GM23338 (cell line): ENCODE data around the gene DGLUCY. TPM values are rescaled to one million over a fixed set of nuclear protein-coding genes. Genes with fewer than 3 reads are reported as not detected.
"Not testable (repeated sequence)": the region's sequence is repeated elsewhere in the genome, so short reads cannot be mapped to it uniquely, and the experiment has no call there.

Source experiments
- ATAC-seq: fragments of 200-7000 bp; cut with Tn5 transposase; 3 replicates; pipeline ENCODE4 v1.9.1; 2020
- DNase-seq: peaks from one replicate; pipeline ENCODE4 v3.0.0-alpha.2; 2015; ENCODE audit warnings: low spot score
- H2AFZ ChIP-seq: fragments of 200-600 bp; sonication (generic); 2 replicates; pipeline ENCODE4 v1.8.0; 2016; ENCODE audit warnings: antibody characterized with exemption, mild to moderate bottlenecking, moderate library complexity
- H3F3A ChIP-seq: fragments of 200-600 bp; sonication (generic); replicated peaks from 2 replicates; pipeline ENCODE4 v1.8.0; 2017; ENCODE audit warnings: antibody characterized with exemption, mixed run types, low read depth
- H3K27ac ChIP-seq: fragments of 200-600 bp; sonication (generic); 2 replicates; pipeline ENCODE4 v1.6.1; 2016; ENCODE audit warnings: low read depth
- H3K27me3 ChIP-seq: fragments of 200-600 bp; sonication (generic); 2 replicates; pipeline ENCODE4 v1.8.0; 2016; ENCODE audit warnings: mild to moderate bottlenecking, mixed run types, moderate library complexity; ENCODE audit not compliant: insufficient read depth
- H3K36me3 ChIP-seq: fragments of 200-600 bp; sonication (generic); 2 replicates; pipeline ENCODE4 v1.8.0; 2016; ENCODE audit warnings: mild to moderate bottlenecking; ENCODE audit not compliant: insufficient read depth
- H3K4me1 ChIP-seq: fragments of 200-600 bp; sonication (generic); 2 replicates; pipeline ENCODE4 v1.8.0; 2016; ENCODE audit warnings: mild to moderate bottlenecking, moderate library complexity; ENCODE audit not compliant: insufficient read depth
- H3K4me2 ChIP-seq: fragments of 200-600 bp; sonication (generic); 2 replicates; pipeline ENCODE4 v1.7.1; 2017; ENCODE audit warnings: mixed run types
- H3K4me3 ChIP-seq: fragments of 200-600 bp; sonication (generic); 2 replicates; pipeline ENCODE4 v1.6.1; 2016; ENCODE audit warnings: mixed run types
- H3K79me2 ChIP-seq: fragments of 200-600 bp; sonication (generic); replicated peaks from 2 replicates; pipeline ENCODE4 v1.8.0; 2017; ENCODE audit warnings: mild to moderate bottlenecking; ENCODE audit not compliant: insufficient read depth
- H3K9me2 ChIP-seq: fragments of 200-600 bp; sonication (generic); 2 replicates; pipeline ENCODE4 v1.8.0; 2017; ENCODE audit not compliant: insufficient read depth
- H4K20me1 ChIP-seq: fragments of 200-600 bp; sonication (generic); replicated peaks from 2 replicates; pipeline ENCODE4 v1.8.0; 2017; ENCODE audit warnings: mild to moderate bottlenecking; ENCODE audit not compliant: insufficient read depth
- H3K27ac Mint-ChIP-seq: 2 replicates; pipeline ENCODE4 v1.8.0; 2020; ENCODE audit warnings: inconsistent platforms, mild to moderate bottlenecking, moderate library complexity, mixed read lengths
- H3K27me3 Mint-ChIP-seq: 3 replicates; pipeline ENCODE4 v1.8.0; 2022; ENCODE audit warnings: low read depth, mild to moderate bottlenecking, moderate library complexity, mixed read lengths, inconsistent platforms; ENCODE audit not compliant: insufficient read depth, poor library complexity
- H3K36me3 Mint-ChIP-seq: 3 replicates; pipeline ENCODE4 v1.8.0; 2021; ENCODE audit warnings: low read depth, mild to moderate bottlenecking, inconsistent platforms, moderate library complexity, mixed read lengths
- H3K4me1 Mint-ChIP-seq: 3 replicates; pipeline ENCODE4 v1.8.0; 2020; ENCODE audit warnings: mild to moderate bottlenecking, inconsistent platforms, mixed read lengths
- H3K4me3 Mint-ChIP-seq: 3 replicates; pipeline ENCODE4 v1.8.0; 2021; ENCODE audit warnings: moderate library complexity, mild to moderate bottlenecking, inconsistent platforms, mixed read lengths
- H3K9me3 Mint-ChIP-seq: 3 replicates; pipeline ENCODE4 v1.8.0; 2020; ENCODE audit warnings: moderate library complexity, mild to moderate bottlenecking, inconsistent platforms, mixed read lengths
- CREB1 ChIP-seq: fragments of 250-450 bp; sonication (Bioruptor Pico); IDR thresholded peaks from 2 replicates; pipeline ENCODE4 v1.5.0; 2020; ENCODE audit warnings: low read depth, mild to moderate bottlenecking, moderate library complexity
- CTCF ChIP-seq, 2 experiments: fragments of 200-600 bp in 1 of 2; sonication (generic) in 1 of 2; conservative IDR thresholded peaks; 2 replicates each; pipeline versions ENCODE4 v1.5.1 to v1.6.1; 2016 to 2017; ENCODE audit warnings: antibody characterized with exemption in 2 of 2, low read depth in 2 of 2, mild to moderate bottlenecking in 2 of 2, moderate library complexity in 1 of 2
- EZH2 ChIP-seq: fragments of 200-600 bp; sonication (generic); IDR thresholded peaks from one replicate; pipeline ENCODE4 v1.8.0; 2017; ENCODE audit warnings: antibody characterized with exemption, mild to moderate bottlenecking, low read depth; ENCODE audit not compliant: unreplicated experiment
- EZH2phosphoT487 ChIP-seq: fragments of 200-600 bp; sonication (generic); IDR thresholded peaks from one replicate; pipeline ENCODE4 v1.8.1; 2018; ENCODE audit warnings: antibody characterized with exemption; ENCODE audit not compliant: unreplicated experiment
- JUNB ChIP-seq: IDR thresholded peaks from one replicate; pipeline ENCODE4 v1.6.1; 2016; ENCODE audit warnings: antibody characterized with exemption; ENCODE audit not compliant: unreplicated experiment
- NANOG ChIP-seq: IDR thresholded peaks from 2 replicates; pipeline ENCODE4 v1.6.1; 2016; ENCODE audit warnings: antibody characterized with exemption, borderline replicate concordance
- POLR2AphosphoS5 ChIP-seq: IDR thresholded peaks from 2 replicates; pipeline ENCODE4 v1.6.1; 2016; ENCODE audit warnings: antibody characterized with exemption, low read depth
- STAT1 ChIP-seq: IDR thresholded peaks from one replicate; pipeline ENCODE4 v1.6.1; 2016; ENCODE audit warnings: antibody characterized with exemption; ENCODE audit not compliant: unreplicated experiment
- ZNF114 ChIP-seq: fragments of 250-450 bp; sonication (Bioruptor Pico); IDR thresholded peaks from 2 replicates; pipeline ENCODE4 v1.5.0; 2020; ENCODE audit warnings: mild to moderate bottlenecking, moderate library complexity
- ZNF331 ChIP-seq: fragments of 250-450 bp; sonication (Bioruptor Pico); IDR thresholded peaks from 2 replicates; pipeline ENCODE4 v1.5.0; 2020; ENCODE audit warnings: low read depth, mild to moderate bottlenecking, moderate library complexity
- polyA plus RNA-seq: library from polyadenylated mRNA; unstranded; fragments of >200 nt; fragmentation: Nextera tagmentation; extraction: Ambion mirVana; gene quantifications from 2 replicates; pipeline ENCODE4 v1.2.1, GENCODE V29; 2016
- total RNA-seq: library from RNA; depleted of rRNA; stranded (reverse); fragments of >200 nt; shearing (Covaris generic); gene quantifications from 2 replicates; pipeline ENCODE4 v1.2.3, GENCODE V29; 2014
- TF ChIP-seq, protein P1 (sequence below): fragments of 250-450 bp; sonication (Bioruptor Pico); IDR thresholded peaks from 2 replicates; pipeline ENCODE4 v1.5.0; 2020; ENCODE audit warnings: mild to moderate bottlenecking, moderate library complexity
- TF ChIP-seq, protein P2 (sequence below): IDR thresholded peaks from one replicate; pipeline ENCODE4 v1.6.1; 2018; ENCODE audit warnings: antibody characterized with exemption; ENCODE audit not compliant: unreplicated experiment

DGLUCY gene
- total and polyA plus RNA-seq, 2 experiments from 2014 or later = 14.6 to 31.6 TPM

GRCh38 chr14:91092073-91092472 is 21.8 kb upstream of the DGLUCY start:
- no peaks in the 10 kb centered on the region for H3K36me3 Mint-ChIP-seq
- no peaks in the 10 kb centered on the region for H3F3A ChIP-seq
- peaks cover 2% of the 10 kb centered on the region for H3K27me3 Mint-ChIP-seq
- H3K27ac Mint-ChIP-seq = no peak overlapping the region
- no peaks in the 10 kb centered on the region for H4K20me1 ChIP-seq
- no peak overlapping the region for H3K4me3 Mint-ChIP-seq
- H3K9me3 Mint-ChIP-seq = no peaks in the 10 kb centered on the region
- TF ChIP-seq POLR2AphosphoS5 (no peak), JUNB (no peak), EZH2 (no peak), EZH2phosphoT487 (no peak), CREB1 (no peak), CTCF (conservative IDR thresholded peaks at IDR 0.05; ENCODE audit: low read depth in 2 of 2) (no peak), STAT1 (no peak), ZNF114 (CRISPR knock-in tag) (no peak), ZNF331 (no peak), NANOG (no peak)
- TF ChIP-seq, protein P1, sequence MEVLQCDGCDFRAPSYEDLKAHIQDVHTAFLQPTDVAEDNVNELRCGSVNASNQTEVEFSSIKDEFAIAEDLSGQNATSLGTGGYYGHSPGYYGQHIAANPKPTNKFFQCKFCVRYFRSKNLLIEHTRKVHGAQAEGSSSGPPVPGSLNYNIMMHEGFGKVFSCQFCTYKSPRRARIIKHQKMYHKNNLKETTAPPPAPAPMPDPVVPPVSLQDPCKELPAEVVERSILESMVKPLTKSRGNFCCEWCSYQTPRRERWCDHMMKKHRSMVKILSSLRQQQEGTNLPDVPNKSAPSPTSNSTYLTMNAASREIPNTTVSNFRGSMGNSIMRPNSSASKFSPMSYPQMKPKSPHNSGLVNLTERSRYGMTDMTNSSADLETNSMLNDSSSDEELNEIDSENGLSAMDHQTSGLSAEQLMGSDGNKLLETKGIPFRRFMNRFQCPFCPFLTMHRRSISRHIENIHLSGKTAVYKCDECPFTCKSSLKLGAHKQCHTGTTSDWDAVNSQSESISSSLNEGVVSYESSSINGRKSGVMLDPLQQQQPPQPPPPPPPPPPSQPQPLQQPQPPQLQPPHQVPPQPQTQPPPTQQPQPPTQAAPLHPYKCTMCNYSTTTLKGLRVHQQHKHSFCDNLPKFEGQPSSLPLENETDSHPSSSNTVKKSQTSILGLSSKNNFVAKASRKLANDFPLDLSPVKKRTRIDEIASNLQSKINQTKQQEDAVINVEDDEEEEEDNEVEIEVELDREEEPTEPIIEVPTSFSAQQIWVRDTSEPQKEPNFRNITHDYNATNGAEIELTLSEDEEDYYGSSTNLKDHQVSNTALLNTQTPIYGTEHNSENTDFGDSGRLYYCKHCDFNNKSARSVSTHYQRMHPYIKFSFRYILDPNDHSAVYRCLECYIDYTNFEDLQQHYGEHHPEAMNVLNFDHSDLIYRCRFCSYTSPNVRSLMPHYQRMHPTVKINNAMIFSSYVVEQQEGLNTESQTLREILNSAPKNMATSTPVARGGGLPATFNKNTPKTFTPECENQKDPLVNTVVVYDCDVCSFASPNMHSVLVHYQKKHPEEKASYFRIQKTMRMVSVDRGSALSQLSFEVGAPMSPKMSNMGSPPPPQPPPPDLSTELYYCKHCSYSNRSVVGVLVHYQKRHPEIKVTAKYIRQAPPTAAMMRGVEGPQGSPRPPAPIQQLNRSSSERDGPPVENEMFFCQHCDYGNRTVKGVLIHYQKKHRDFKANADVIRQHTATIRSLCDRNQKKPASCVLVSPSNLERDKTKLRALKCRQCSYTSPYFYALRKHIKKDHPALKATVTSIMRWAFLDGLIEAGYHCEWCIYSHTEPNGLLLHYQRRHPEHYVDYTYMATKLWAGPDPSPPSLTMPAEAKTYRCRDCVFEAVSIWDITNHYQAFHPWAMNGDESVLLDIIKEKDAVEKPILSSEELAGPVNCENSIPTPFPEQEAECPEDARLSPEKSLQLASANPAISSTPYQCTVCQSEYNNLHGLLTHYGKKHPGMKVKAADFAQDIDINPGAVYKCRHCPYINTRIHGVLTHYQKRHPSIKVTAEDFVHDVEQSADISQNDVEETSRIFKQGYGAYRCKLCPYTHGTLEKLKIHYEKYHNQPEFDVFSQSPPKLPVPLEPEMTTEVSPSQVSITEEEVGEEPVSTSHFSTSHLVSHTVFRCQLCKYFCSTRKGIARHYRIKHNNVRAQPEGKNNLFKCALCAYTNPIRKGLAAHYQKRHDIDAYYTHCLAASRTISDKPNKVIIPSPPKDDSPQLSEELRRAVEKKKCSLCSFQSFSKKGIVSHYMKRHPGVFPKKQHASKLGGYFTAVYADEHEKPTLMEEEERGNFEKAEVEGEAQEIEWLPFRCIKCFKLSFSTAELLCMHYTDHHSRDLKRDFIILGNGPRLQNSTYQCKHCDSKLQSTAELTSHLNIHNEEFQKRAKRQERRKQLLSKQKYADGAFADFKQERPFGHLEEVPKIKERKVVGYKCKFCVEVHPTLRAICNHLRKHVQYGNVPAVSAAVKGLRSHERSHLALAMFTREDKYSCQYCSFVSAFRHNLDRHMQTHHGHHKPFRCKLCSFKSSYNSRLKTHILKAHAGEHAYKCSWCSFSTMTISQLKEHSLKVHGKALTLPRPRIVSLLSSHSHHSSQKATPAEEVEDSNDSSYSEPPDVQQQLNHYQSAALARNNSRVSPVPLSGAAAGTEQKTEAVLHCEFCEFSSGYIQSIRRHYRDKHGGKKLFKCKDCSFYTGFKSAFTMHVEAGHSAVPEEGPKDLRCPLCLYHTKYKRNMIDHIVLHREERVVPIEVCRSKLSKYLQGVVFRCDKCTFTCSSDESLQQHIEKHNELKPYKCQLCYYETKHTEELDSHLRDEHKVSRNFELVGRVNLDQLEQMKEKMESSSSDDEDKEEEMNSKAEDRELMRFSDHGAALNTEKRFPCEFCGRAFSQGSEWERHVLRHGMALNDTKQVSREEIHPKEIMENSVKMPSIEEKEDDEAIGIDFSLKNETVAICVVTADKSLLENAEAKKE = no peak
- TF ChIP-seq, protein P2, sequence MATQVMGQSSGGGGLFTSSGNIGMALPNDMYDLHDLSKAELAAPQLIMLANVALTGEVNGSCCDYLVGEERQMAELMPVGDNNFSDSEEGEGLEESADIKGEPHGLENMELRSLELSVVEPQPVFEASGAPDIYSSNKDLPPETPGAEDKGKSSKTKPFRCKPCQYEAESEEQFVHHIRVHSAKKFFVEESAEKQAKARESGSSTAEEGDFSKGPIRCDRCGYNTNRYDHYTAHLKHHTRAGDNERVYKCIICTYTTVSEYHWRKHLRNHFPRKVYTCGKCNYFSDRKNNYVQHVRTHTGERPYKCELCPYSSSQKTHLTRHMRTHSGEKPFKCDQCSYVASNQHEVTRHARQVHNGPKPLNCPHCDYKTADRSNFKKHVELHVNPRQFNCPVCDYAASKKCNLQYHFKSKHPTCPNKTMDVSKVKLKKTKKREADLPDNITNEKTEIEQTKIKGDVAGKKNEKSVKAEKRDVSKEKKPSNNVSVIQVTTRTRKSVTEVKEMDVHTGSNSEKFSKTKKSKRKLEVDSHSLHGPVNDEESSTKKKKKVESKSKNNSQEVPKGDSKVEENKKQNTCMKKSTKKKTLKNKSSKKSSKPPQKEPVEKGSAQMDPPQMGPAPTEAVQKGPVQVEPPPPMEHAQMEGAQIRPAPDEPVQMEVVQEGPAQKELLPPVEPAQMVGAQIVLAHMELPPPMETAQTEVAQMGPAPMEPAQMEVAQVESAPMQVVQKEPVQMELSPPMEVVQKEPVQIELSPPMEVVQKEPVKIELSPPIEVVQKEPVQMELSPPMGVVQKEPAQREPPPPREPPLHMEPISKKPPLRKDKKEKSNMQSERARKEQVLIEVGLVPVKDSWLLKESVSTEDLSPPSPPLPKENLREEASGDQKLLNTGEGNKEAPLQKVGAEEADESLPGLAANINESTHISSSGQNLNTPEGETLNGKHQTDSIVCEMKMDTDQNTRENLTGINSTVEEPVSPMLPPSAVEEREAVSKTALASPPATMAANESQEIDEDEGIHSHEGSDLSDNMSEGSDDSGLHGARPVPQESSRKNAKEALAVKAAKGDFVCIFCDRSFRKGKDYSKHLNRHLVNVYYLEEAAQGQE = no peak
- no peak overlapping the region for H3K27ac ChIP-seq
- H3K4me1 Mint-ChIP-seq = no peaks in the 10 kb centered on the region
- DNase-seq = no peak
- H3K4me3 ChIP-seq = no peak overlapping the region
- no peaks in the 10 kb centered on the region for H3K9me2 ChIP-seq
- ATAC-seq = no peak
- no peak overlapping the region for H2AFZ ChIP-seq
- H3K36me3 ChIP-seq = no peaks in the 10 kb centered on the region
- H3K4me2 ChIP-seq = no peak overlapping the region
- H3K79me2 ChIP-seq = no peaks in the 10 kb centered on the region
- H3K27me3 ChIP-seq = no peaks in the 10 kb centered on the region
- H3K4me1 ChIP-seq = no peaks in the 10 kb centered on the region

DNA sequence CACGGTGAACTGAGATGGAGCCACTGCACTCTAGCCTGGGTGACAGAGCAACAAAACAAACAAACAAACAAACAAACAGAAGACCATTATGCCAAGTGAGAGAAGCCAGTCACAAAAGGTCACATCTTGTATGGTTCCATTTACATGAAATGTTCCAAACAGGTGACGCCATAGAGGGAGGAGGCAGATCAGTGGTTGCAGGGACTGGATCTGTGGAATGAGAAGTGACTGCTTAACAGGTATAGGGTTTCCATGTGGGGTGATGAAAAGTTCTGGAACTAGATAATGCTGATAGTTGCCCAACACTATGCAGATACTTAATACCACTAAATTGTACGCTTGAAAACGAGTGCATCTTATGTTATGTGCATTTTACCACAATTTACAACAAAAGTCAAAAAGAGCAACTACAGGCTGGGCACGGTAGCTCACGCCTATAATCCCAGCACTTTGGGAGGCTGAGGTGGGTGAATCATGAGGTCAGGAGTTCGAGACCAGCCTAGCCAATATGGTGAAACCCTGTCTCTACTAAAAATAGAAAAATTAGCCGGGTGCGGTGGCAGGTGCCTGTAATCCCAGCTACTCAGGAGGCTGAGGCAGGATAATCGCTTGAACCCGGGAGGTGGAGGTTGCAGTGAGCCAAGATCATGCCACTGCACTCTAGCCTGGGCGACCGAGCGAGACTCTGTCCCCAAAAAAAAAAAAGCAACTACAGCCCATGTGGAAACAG is 20.0 kb upstream of the DGLUCY start:
- DNase-seq, H3K27ac ChIP-seq, H4K20me1 ChIP-seq, H3K27me3 Mint-ChIP-seq, H2AFZ ChIP-seq, H3F3A ChIP-seq, H3K9me3 Mint-ChIP-seq, H3K27ac Mint-ChIP-seq, H3K79me2 ChIP-seq, H3K27me3 ChIP-seq, H3K4me1 ChIP-seq, H3K4me2 ChIP-seq, H3K4me1 Mint-ChIP-seq, H3K9me2 ChIP-seq, H3K4me3 Mint-ChIP-seq, H3K36me3 Mint-ChIP-seq, H3K4me3 ChIP-seq, ATAC-seq, H3K36me3 ChIP-seq: not testable (repeated sequence)
